HepG2 (cell line): ENCODE measurements around the gene ARCN1. TPM values are rescaled to one million over a fixed set of nuclear protein-coding genes. Genes with fewer than 3 reads are reported as not detected.

Experiments used
- ASH2L ChIP-seq: fragments of 300-600, 200-600 bp; sonication (generic); IDR thresholded peaks from 2 replicates; pipeline ENCODE4 v1.7.0; 2017; ENCODE audit warnings: low read depth, mild to moderate bottlenecking, moderate library complexity, mixed read lengths, low read length; ENCODE audit not compliant: insufficient read length
- GABPA ChIP-seq, 2 experiments: IDR thresholded peaks; 2 replicates each; pipeline ENCODE4 v1.6.1; 2011 to 2016; ENCODE audit warnings: low read depth in 2 of 2, low read length in 1 of 2, missing biosample characterization in 1 of 2, missing genetic modification characterization in 1 of 2
- HMG20A ChIP-seq: IDR thresholded peaks from 2 replicates; pipeline ENCODE4 v1.6.1; 2016; ENCODE audit warnings: borderline replicate concordance
- IRX3 ChIP-seq: sonication (generic); formaldehyde crosslinking; IDR thresholded peaks from 2 replicates; pipeline ENCODE4 v1.8.1; 2023; ENCODE audit warnings: mild to moderate bottlenecking, low read depth, missing genetic modification reagents, borderline replicate concordance
- KDM3A ChIP-seq: IDR thresholded peaks from 2 replicates; pipeline ENCODE4 v1.6.1; 2018; ENCODE audit warnings: low read depth, missing compliant biosample characterization
- MED13 ChIP-seq: sonication (generic); formaldehyde crosslinking; IDR thresholded peaks from 2 replicates; pipeline ENCODE4 v1.5.0; 2020; ENCODE audit warnings: missing genetic modification reagents
- MTA1 ChIP-seq: sonication (generic); formaldehyde crosslinking; IDR thresholded peaks from 2 replicates; pipeline ENCODE4 v1.4.0; 2020; ENCODE audit warnings: missing genetic modification reagents, mild to moderate bottlenecking, borderline replicate concordance
- NBN ChIP-seq: fragments of 450-650 bp; conservative IDR thresholded peaks from 2 replicates; pipeline ENCODE4 v1.6.1; 2017
- RBM39 ChIP-seq: fragments of 200-400 bp; formaldehyde crosslinking; IDR thresholded peaks from one replicate; pipeline ENCODE4 v1.6.1; 2018; ENCODE audit warnings: antibody characterized with exemption, mild to moderate bottlenecking, low read depth, low read length; ENCODE audit not compliant: poor library complexity, severe bottlenecking
- SAP130 ChIP-seq: IDR thresholded peaks from 2 replicates; pipeline ENCODE4 v1.6.1; 2016; ENCODE audit warnings: low read depth
- SMAD9 ChIP-seq: sonication (generic); formaldehyde crosslinking; IDR thresholded peaks from 2 replicates; pipeline ENCODE4 v1.5.1; 2020; ENCODE audit warnings: mild to moderate bottlenecking, missing genetic modification reagents
- SRSF1 ChIP-seq: fragments of 200-400 bp; formaldehyde crosslinking; optimal IDR thresholded peaks from 2 replicates; pipeline ENCODE3; 2017; ENCODE audit warnings: mild to moderate bottlenecking, low read depth, low read length, moderate library complexity
- TCF7 ChIP-seq: sonication (generic); IDR thresholded peaks from 2 replicates; pipeline ENCODE4 v1.6.1; 2016; ENCODE audit warnings: antibody characterized with exemption, low read depth
- TOPORS ChIP-seq: sonication (generic); formaldehyde crosslinking; IDR thresholded peaks from 2 replicates; pipeline ENCODE4 v1.8.0; 2023; ENCODE audit warnings: mild to moderate bottlenecking, missing genetic modification reagents
- ZFP1 ChIP-seq: IDR thresholded peaks from 2 replicates; pipeline ENCODE4 v1.6.1; 2016
- ZNF138 ChIP-seq: sonication (generic); formaldehyde crosslinking; IDR thresholded peaks from 2 replicates; pipeline ENCODE4 v1.5.0; 2020; ENCODE audit warnings: mild to moderate bottlenecking, low read depth, missing genetic modification reagents
- ZNF260 ChIP-seq: sonication (generic); formaldehyde crosslinking; IDR thresholded peaks from 2 replicates; pipeline ENCODE4 v1.4.0; 2020; ENCODE audit warnings: missing genetic modification reagents, low read depth, mild to moderate bottlenecking, borderline replicate concordance
- ZNF558 ChIP-seq: sonication (generic); formaldehyde crosslinking; IDR thresholded peaks from 2 replicates; pipeline ENCODE4 v1.9.0; 2022; ENCODE audit warnings: mild to moderate bottlenecking, missing genetic modification reagents, borderline replicate concordance
- ZNF572 ChIP-seq: sonication (generic); formaldehyde crosslinking; IDR thresholded peaks from 2 replicates; pipeline ENCODE4 v1.5.1; 2020; ENCODE audit warnings: mild to moderate bottlenecking, missing genetic modification reagents
- polyA plus RNA-seq, 8 experiments: library from polyadenylated mRNA; depleted of rRNA in 3 of 8; stranded (reverse) in 7 of 8; unstranded in 1 of 8; fragments of >200 nt; fragmentation: Illumina TruSeq in 4 of 8; extraction: Trizol in 4 of 8; gene quantifications; 2 replicates each; pipeline versions ENCODE4 v1.2.1 to v1.2.3, GENCODE V29; 2011 to 2016; ENCODE audit warnings: low read depth in 4 of 8, missing spikeins in 1 of 8, mixed read lengths in 1 of 8; ENCODE audit not compliant: insufficient read depth in 1 of 8
- total RNA-seq, 5 experiments: library from RNA; depleted of rRNA; stranded (reverse); fragments of >200 nt; fragmentation: Illumina TruSeq; extraction: Trizol; gene quantifications; 2 replicates each; pipeline ENCODE4 v1.2.3, GENCODE V29; 2016; ENCODE audit warnings: low read depth in 1 of 5
- TF ChIP-seq, protein P1 (sequence below): sonication (generic); formaldehyde crosslinking; IDR thresholded peaks from 2 replicates; pipeline ENCODE4 v1.8.0; 2022; ENCODE audit warnings: mild to moderate bottlenecking, missing genetic modification reagents, borderline replicate concordance
- TF ChIP-seq, protein P2 (sequence below): sonication (generic); formaldehyde crosslinking; IDR thresholded peaks from 2 replicates; pipeline ENCODE4 v1.5.0; 2020; ENCODE audit warnings: missing genetic modification reagents
- TF ChIP-seq, protein P3 (sequence below): sonication (generic); formaldehyde crosslinking; IDR thresholded peaks from 2 replicates; pipeline ENCODE4 v1.5.0; 2020; ENCODE audit warnings: mild to moderate bottlenecking, missing genetic modification reagents
- TF ChIP-seq, protein P4 (sequence below): sonication (generic); formaldehyde crosslinking; IDR thresholded peaks from 2 replicates; pipeline ENCODE4 v1.9.0; 2021; ENCODE audit warnings: missing genetic modification reagents, mild to moderate bottlenecking, borderline replicate concordance
- TF ChIP-seq, protein P5 (sequence below): sonication (generic); formaldehyde crosslinking; IDR thresholded peaks from 2 replicates; pipeline ENCODE4 v1.5.0; 2020; ENCODE audit warnings: missing genetic modification reagents

The ARCN1 gene
- total and polyA plus RNA-seq, 2 of the 13 experiments (the other 11 are each of a cell fraction or from before 2014, with no cell fraction given), result 148 to 200 TPM

DNA sequence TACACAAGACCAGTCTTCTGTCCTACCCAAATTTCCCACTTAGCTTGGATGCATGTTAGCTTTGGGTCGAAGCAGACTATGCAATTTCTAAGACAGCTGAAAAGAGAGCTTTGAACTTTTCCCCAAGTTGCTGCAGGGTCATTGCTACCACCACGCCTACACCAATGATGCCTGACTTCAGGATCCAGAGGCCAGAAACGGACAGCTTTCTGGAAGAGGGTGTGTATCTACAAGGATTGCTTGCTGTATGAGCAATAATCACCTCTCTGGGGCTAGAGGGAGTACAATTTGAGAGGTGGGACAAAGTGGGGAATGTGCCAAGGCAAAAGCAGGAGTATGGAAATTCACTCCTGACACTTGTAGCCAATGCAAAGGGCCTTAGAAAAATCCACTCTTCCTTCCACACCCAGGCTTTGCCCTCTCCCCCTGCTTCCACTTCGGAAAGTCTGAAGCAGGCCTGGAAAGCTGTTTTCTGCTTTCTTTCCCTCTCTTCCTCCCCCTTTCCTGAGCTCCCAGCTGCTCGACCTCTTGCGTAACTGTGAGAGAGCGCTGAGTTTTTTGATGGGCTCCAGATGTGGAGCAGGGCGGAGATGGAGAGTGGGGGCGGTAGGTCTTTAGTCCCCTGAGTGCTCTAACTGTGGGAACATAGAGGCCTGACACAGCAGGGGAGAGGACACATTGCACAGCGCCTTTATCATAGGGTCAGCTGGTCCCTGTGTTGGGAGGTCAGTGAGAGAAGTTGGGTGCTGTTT, 33.1 kb downstream of the ARCN1 start (continued):
- TF ChIP-seq, protein P1, sequence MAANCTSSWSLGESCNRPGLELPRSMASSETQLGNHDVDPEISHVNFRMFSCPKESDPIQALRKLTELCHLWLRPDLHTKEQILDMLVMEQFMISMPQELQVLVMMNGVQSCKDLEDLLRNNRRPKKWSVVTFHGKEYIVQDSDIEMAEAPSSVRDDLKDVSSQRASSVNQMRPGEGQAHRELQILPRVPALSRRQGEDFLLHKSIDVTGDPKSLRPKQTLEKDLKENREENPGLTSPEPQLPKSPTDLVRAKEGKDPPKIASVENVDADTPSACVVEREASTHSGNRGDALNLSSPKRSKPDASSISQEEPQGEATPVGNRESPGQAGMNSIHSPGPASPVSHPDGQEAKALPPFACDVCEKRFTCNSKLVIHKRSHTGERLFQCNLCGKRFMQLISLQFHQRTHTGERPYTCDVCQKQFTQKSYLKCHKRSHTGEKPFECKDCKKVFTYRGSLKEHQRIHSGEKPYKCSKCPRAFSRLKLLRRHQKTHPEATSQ (CRISPR knock-in tag), result no peak
- TF ChIP-seq SRSF1 (no peak), ZNF572 (0 out of 2 replicates have a peak, but pooled peaks have one; percentile 43), TOPORS (CRISPR knock-in tag) (no peak), TCF7 (no peak), ZNF558 (CRISPR knock-in tag) (no peak), ASH2L (no peak), ZFP1 (CRISPR knock-in tag) (no peak), KDM3A (no peak), ZNF260 (no peak), IRX3 (CRISPR knock-in tag) (no peak), NBN (no peak), SMAD9 (no peak), MTA1 (CRISPR knock-in tag) (no peak), RBM39 (no peak), HMG20A (no peak), ZNF138 (CRISPR knock-in tag) (no peak), SAP130 (CRISPR knock-in tag) (peak; percentile 44; the same call in 1 of the 2 replicates), MED13 (CRISPR knock-in tag) (no peak), GABPA (IDR thresholded peaks at IDR 0.05; ENCODE audit: low read depth, low read length) (no peak), GABPA (CRISPR knock-in tag; IDR thresholded peaks at IDR 0.05; ENCODE audit: low read depth) (no peak)
- TF ChIP-seq, protein P2, sequence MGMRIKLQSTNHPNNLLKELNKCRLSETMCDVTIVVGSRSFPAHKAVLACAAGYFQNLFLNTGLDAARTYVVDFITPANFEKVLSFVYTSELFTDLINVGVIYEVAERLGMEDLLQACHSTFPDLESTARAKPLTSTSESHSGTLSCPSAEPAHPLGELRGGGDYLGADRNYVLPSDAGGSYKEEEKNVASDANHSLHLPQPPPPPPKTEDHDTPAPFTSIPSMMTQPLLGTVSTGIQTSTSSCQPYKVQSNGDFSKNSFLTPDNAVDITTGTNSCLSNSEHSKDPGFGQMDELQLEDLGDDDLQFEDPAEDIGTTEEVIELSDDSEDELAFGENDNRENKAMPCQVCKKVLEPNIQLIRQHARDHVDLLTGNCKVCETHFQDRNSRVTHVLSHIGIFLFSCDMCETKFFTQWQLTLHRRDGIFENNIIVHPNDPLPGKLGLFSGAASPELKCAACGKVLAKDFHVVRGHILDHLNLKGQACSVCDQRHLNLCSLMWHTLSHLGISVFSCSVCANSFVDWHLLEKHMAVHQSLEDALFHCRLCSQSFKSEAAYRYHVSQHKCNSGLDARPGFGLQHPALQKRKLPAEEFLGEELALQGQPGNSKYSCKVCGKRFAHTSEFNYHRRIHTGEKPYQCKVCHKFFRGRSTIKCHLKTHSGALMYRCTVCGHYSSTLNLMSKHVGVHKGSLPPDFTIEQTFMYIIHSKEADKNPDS, result no peak
- TF ChIP-seq, protein P3, sequence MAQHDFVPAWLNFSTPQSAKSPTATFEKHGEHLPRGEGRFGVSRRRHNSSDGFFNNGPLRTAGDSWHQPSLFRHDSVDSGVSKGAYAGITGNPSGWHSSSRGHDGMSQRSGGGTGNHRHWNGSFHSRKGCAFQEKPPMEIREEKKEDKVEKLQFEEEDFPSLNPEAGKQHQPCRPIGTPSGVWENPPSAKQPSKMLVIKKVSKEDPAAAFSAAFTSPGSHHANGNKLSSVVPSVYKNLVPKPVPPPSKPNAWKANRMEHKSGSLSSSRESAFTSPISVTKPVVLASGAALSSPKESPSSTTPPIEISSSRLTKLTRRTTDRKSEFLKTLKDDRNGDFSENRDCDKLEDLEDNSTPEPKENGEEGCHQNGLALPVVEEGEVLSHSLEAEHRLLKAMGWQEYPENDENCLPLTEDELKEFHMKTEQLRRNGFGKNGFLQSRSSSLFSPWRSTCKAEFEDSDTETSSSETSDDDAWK (CRISPR knock-in tag), result no peak
- TF ChIP-seq, protein P4, sequence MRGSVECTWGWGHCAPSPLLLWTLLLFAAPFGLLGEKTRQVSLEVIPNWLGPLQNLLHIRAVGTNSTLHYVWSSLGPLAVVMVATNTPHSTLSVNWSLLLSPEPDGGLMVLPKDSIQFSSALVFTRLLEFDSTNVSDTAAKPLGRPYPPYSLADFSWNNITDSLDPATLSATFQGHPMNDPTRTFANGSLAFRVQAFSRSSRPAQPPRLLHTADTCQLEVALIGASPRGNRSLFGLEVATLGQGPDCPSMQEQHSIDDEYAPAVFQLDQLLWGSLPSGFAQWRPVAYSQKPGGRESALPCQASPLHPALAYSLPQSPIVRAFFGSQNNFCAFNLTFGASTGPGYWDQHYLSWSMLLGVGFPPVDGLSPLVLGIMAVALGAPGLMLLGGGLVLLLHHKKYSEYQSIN, result no peak
- TF ChIP-seq, protein P5, sequence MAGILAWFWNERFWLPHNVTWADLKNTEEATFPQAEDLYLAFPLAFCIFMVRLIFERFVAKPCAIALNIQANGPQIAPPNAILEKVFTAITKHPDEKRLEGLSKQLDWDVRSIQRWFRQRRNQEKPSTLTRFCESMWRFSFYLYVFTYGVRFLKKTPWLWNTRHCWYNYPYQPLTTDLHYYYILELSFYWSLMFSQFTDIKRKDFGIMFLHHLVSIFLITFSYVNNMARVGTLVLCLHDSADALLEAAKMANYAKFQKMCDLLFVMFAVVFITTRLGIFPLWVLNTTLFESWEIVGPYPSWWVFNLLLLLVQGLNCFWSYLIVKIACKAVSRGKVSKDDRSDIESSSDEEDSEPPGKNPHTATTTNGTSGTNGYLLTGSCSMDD, result no peak
